CD4-positive, alpha-beta T cell treated with Interleukin-4 for 4 hours (primary cell): ENCODE data around the gene DIS3L2.
"Not testable (repeated sequence)": the region's sequence is repeated elsewhere in the genome, so short reads cannot be mapped to it uniquely, and the experiment has no call there.

Experiments used
- DNase-seq: peaks from one replicate; pipeline ENCODE4 v3.0.0-alpha.2; 2020

DIS3L2 gene

DNA sequence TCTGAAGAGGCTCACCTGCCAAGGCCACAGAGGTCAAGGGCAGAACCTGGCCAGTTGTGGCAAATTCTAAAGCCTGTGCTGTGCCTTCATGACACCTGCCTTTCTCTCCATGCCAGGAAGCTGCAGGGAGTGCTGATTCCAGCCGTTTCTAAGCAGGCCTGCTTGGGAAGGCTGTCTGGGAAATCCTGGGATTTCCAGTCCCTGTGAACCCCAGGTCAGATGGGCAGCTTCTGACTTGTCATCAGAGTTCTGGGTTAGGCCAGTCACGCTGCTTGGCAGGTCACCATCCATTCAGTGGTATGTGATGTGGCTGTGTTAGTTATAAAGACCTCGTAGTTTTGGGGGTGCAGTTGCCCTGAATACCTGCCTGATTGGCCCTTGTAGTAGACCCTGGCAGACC lies 346.3 kb downstream of the DIS3L2 start:
- no peak for DNase-seq

DNA sequence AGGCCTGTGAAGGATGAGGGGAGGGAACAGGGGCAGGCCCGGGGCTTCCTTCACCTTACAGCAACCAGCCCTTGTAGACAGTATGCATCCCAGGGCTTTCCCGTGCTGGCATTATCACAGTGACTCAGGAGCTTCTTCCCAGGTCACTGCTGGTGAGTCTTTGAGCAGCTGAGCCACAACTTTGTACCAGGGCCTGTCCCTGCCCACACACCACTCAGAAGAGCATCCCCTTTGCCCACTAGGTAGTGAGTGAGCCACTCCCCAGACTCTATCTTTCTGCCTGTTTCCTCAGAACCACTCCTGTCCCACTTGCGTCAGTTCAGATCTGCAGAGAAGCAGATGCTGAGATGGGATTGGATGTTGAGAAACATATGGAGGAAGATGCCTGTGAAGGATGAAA lies 347.5 kb downstream of the DIS3L2 start:
- DNase-seq: no peak

DNA sequence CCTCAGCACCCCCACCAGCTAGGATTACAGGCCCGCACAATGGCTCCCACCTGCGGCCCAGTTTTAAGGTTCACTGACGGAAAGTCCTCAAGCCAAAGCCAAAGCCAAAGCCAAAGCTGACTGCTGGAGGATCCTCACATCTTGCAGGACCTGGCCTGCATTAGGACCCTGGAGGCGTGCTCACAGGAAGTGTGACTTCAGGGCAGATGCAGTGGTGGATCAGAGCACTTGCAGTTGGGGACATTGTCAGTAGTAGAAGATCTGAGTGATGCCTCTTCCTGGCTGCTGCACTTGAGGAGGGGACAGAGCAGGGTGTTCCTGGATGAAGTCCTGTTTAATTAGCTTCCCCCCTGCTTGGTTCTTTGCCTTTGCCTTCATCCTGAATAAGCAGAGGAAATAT lies 348.1 kb downstream of the DIS3L2 start:
- no peak for DNase-seq

DNA sequence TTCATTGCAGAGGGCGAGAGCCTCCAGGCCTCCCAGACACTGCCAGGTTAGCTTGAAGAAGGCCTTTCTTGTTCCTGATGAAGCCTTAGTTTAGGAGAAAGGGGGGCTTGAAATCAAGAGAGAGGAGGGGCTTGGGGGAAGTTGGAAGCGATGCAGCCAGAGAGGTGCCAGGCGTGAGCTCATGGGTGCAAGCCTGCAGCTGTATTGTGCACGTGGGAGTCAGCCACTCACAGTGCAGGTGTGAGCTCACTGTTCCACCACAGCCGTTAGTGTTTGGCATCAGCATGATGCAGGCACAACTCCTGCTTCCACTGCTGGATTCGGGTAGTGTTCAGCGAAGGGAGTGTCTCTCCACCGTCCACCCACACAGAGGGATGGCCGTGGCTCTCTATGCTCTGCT lies 348.6 kb downstream of the DIS3L2 start:
- peak; percentile 31 for DNase-seq

DNA sequence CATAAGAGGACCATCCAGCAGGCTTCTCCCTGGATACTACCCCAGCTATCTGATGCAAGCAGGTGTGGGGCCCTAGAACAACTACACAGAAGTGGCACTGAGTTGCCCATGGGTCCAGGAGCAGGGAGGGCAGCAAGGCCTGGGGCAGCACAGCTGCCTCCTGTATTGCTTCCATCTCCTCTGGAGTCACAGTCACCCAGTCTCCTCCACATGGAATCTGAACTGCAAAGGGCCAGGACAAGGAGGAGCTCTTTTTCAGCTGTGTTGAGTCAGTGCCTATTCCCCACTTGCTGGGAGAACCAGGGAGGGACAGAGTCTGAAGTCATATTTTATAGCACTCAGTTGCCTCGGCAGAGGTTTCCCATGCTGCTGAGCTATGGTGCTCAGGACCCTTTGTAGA lies 349.2 kb downstream of the DIS3L2 start:
- DNase-seq: no peak

DNA sequence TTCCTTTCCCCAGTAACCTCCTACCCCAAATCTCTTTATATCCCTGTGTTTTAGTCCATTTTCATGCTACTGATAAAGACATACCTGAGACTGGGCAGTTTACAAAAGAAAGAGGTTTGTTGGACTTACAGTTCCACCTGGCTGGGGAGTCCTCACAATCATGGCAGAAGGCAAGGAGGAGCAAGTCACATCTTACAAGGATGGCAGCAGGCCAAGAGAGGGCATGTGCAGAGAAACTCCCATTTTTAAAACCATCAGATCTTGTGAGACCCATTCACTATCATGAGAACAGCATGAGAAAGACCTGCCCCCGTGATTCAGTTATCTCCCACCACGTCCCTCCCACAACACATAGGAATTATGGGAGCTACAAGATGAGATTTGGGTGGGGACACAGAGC lies 352.1 kb downstream of the DIS3L2 start:
- not testable (repeated sequence) for DNase-seq

DNA sequence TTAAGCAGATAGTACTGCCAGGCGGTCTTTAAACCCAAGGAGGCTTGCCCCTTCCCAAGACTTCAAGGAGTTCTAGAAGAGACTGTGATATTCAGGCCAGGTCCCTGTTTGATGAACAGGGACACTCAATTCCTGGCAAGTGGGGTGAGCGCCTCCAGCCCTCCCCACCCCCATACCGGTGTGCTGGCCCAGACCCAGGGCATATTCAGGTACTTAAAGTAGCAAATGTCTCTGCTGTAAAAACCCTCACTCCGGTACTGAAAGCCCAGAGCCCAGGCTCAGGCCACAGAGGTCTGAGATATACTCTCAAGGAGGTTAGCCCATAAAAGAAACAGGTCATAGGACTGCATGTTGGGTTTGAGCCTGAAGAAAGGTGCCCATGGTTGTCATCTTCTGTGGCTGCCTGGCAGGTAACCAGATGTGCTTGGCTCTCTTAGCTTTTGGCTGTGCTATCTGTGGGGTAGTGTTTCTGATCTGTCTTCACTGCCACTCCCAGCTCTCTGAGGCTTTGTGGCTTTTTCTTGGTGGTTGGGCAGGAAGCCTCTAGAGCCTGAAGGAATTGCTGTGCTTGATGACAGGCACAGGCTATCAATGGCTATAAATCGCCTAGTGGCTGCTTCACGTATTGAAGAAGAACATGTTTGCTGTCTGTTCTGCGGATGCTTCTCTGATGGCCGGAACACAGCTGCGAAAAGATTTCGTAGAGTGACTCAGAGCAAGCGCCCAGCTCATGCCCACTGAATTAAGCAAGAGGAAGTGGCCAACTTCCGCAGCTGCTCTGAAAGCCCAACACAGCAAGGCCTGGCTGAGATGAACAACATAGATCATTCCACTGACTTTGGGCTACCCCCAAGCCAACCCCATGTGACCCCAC lies 353.8 kb downstream of the DIS3L2 start:
- peak; percentile 87 for DNase-seq

DNA sequence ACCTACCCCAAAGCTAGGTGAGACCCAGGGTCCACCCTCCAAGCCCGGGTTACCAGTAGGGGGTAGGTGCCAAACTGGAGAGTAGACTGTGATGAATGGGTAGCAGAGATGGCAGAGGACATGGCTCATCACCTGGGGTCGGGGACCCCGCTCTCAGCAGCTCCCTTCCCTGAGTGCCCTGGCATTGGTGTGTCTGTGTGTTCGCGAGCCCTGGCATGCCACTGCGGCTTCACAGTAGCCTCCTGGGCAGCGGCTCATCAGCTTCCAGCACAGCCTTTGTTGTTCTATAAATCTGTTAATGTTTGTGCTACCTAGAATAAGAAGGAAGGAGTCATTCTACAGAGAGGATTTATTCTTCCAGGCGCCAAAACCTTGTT lies 354.4 kb downstream of the DIS3L2 start:
- no peak for DNase-seq

DNA sequence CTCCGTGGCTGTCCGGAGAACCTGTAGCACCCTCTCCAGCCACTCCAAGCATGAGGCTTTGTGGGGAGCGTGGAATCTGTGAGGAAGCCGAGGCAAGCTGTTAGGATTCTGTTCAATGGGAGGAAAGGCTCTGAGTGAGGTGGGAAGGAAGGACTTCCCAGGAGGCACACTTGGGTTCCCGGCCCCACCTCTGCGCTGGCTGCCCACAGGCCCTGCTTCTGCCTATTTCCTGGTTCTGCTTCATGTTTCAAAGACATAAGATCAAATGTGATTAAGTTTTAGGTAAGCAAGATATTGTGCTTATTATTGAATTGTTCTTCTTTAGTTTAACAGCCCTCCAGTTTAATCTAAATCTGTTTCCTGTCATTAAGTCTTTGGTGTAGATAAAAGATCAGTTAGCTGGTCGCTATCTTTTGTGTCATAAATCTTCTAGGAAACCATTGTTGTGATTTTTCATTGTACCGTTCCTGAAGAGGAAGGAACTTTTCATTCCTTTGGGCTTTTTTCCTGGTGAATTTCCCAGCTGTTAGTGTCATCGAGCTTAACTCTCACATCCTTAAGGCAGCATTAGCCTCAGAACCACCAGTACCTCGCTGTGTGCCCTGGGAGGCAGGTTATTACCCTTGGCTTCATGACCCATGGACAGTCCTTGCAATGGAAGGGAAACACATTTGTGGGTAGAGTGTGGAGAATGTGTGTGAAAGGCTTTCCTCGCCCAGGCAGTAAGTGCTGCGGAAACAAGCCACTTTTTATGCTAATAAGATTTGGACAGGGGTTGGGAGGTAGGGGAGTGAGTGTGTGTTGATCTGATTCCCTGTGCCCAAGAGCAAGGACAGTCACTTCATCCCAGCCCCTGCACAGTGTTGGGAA lies 355.2 kb downstream of the DIS3L2 start:
- DNase-seq: no peak

DNA sequence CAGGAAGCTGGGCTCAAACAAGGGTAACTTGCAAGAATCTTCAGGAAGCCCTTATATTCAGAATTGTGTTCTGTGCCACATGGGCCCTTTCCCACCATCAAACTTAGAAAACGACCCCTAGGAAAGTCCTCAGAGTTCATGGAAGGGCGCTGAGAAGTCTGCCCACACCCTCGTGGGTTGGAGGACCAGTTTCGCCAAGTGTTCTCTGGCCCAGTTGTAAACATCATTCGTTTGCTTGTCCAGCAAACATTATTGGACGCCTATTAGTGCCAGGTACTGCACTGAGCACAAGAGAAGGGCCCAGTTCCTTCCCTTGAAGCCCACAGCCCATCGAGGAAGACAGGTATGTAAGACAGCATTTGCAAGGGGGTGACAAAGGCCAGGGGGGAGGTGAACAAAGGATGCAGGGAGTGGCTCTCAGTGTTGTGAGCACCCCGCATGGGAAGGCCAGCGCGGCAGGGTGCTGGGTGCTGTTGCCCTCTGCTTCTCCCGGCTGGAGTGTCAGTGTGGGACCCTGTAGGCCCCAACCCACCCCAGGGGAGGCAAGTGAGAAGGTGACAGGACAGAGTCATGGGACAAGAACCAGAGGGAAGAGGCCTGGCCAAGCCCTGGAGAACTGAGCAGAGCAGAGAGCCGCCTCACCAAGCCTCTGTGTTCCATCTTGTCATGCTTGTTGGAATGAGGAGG lies 356.8 kb downstream of the DIS3L2 start:
- DNase-seq: no peak

DNA sequence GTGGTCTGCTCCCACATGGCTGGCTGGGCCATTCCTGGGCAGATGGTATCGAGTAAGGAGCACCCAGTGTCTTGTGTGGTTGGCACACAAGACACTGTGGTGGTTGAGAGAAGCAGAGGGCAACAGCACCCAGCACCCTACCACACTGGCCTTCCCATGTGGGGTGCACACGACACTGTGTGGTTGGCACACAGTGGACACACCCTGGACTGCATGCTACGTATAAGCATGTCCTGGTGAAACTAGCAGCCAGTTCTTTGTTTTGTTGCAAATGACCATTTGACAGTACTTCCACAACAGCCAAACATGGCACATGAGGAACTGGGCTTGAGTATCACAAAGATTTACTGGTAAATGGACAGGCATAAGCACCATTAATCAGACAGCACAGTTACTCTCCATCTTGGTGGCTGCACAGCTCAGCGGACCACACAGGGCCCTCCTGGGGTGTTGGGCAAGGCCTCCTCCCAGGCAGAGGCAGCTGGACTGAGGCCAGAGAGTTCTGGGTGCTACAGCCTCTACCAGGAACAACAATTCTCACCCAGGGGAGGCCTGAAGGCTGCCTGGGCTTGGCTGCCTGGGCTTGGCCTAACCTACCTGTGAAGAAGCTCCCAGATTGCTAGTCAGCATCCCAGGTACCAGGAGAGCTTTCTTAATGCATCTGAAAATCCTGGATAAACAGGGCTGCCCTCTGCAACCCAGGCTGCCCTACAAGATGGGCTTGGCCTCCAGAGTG lies 357.7 kb downstream of the DIS3L2 start:
- DNase-seq: no peak

DNA sequence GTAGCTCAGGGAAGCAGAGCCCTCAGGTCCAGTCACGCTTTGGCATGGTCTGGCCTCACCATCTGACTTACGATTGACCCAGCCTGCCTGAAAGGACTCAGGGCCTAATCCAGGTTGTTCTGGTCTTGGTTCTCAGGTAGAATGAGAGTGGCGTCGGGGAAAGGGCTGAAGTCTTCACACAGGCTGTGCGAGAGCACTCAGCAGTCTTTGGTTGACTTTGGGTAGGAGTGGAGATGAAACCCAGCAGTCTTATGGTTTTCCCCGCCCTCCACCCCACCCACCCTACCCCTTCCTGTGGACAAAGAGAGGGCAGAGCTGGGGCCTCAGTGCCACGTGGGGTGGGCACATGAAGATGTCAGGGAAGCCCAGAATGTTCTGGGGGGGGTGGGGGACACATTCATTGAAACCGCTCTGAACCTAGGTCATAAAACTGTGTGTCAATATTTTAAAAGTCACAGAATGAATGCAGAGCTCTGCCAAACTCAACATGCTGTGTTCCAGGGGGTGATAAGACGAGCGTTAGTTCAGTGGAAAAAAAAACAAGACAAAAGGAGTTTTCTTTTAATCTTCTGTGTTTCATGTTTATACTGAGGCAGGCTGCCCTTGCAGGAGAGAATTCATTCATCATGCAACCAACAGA lies 358.4 kb downstream of the DIS3L2 start:
- DNase-seq: no peak

DNA sequence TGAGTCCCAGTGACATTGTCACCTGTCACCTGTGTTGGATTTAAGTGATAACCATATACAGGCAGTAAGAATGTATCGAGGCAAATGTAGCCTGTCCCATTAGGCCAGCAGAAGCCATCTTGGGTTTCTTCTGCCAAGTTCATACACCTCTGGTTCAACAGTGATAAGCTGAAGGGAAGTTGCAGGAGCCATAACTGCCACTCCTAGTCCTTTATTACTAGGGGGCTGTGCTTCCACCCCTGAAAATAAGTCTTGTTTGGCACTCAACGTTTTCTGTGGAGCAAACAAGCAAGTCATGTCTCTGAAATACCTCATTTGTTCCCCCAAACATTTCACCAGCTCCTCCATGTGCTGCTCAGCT lies 358.9 kb downstream of the DIS3L2 start:
- no peak for DNase-seq

DNA sequence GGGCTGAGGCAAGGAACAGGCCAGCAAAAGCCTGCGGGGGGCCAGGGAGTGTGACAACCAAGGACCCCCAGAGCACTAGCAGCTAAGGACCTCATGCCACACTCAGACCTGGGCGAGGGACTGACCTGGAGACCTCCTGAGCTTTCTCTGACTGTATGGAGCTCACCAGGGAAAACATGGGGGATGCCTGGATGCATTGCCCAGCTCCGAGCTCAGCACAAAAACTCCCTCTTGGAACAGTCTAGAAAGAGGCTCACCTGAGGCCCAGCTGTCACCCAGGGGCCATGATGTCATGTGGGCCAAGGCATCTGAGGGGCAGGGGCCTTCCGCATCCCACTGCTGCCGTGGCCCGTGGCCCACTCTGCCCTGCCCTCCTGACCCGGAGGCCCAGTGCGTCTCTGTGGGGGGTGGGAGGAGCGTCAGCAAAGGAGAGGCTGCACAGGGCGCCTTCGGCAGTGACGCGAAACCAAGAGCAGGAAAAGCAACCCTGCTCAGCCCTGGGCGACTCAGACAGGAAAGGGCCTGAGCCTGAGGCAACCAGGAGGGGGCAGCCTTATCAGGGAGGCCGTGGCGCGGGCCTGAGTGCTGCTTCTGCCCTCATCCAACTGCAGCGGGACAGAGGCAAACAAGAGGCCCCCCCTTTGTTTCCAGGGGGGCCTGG lies 359.8 kb downstream of the DIS3L2 start:
- peak; percentile 31 for DNase-seq

DNA sequence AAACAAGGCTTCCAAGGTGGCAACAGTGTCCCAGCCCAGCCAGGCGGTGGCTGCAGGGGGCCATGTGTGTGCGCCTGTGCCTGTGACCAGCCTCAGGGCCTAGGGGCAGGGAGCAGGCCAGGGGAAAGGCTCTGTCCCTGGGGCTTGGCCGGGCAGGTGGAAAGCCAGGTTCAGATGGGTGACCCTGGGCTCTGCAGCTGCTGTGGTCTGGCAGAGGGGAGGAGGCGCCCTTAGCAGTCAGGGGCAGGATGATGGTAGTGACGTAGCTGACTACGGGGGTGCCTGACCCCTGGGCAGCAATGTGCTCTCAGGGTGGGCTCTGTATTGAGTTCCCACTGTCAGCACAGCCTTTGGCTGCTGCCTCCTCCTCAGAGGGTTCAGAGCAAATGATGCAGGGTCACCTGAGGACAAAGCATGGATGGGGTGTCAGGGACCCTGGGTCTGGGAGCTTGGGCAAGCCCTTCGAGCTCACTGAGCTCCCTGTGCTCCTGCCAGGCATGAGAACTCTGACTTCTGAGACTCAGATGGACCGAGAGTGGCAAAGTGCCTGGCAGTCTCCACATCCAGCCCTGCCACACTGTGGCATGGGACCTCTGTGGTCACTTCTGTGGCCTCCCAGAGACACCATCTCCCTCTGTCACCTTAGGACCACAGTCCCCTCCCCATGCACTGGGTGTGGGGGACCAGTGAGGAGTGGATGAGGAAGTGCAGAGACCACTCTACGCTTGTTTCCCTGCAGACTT lies 360.5 kb downstream of the DIS3L2 start:
- no peak for DNase-seq

DNA sequence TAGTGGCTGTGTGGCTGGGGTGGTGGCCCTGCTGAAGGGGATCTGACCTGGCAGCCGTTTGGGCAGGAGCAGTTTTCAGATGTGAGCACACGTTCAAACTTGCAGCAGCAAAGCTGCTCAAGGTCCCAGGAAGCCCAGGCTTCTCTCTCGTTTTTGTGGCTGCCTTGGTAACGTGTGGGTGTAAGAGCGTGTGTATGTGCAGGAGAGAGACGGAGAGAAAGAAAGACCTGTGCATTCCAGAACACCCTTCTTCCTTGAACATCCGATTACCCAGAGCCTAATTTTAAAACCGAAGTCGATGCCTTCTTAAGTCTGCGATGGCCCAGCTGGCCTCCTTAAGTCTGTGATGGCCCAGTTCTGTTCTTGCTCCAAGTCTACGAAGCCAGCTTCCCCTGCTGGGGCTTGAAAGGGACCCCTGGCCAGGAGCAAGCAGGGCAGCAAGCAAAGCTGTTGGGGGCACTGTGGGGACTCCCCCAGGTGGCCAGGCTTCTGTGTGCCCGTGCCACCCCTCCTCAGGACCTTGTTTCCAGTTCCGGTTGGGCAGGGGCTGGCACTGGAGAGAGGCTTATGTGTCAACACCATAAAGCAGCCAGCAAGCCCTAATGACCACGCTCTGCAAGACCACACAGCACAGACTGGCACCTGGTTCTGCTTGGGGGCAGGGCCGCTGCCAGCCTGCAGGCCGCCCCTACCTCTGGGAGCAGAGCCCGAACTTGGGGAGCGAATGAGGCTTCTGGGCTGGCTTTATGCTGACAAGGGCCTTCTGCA lies 361.2 kb downstream of the DIS3L2 start:
- DNase-seq: no peak

DNA sequence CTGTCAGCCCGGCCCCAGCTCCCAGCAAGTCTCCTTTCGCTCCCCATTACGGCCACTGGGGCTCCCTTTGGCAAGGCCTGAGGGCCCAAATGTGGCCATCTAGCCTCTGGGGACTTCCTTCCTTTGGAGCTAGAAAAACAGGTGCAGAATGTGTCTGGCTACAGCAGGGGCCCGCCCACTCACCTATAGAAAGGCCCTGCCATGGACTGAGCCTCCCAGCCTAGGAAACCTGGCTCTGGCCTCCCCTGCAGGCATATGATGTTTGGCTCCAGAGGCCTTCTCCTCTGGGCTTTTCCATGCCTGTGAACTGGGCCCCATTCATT lies 361.8 kb downstream of the DIS3L2 start:
- no peak for DNase-seq

DNA sequence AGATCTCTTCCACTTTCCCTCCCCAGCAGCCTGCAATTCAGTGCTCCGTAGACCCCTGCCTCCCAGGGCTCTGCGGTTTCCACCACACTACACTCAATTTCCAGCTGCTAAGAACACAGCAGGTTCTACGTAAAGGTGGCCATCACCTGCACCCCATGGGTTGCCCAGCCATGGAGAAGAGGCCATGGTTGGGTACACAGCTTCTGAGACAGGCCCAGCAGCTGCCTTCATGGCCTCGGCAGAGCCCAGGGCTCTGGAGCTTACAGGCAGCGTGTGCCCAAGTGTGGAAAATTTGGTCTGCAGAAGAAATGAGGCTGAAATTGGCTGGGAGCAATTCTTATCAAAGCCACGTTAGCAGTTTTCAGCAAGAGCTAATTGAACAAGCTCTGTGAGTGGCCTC lies 362.5 kb downstream of the DIS3L2 start:
- DNase-seq: not testable (repeated sequence)

DNA sequence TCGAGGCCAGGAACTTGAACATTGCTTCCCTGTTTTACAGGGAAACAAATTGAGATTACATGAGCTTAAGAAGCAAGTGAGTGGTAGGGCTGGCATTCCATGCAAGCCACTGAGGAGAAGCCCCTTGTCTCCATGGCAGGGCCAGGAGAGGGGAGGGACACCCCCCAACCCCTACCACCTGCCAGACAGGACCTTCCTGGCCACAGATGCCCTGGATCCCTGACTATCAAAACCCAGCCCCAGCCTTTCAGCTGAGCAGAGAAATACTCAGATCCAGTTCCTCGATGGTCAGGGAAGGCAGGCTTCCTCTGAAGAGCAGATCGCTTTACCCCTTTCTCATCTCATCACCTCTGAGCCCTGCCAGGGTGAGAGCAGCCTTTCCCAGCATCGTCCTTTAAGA lies 363.3 kb downstream of the DIS3L2 start:
- DNase-seq: no peak
